ENCODE measurements around the gene CBARP.

GRCh38 chr19:1283917-1284292 is 46.1 kb upstream of the CBARP start:
- TF ChIP-seq, protein P1, sequence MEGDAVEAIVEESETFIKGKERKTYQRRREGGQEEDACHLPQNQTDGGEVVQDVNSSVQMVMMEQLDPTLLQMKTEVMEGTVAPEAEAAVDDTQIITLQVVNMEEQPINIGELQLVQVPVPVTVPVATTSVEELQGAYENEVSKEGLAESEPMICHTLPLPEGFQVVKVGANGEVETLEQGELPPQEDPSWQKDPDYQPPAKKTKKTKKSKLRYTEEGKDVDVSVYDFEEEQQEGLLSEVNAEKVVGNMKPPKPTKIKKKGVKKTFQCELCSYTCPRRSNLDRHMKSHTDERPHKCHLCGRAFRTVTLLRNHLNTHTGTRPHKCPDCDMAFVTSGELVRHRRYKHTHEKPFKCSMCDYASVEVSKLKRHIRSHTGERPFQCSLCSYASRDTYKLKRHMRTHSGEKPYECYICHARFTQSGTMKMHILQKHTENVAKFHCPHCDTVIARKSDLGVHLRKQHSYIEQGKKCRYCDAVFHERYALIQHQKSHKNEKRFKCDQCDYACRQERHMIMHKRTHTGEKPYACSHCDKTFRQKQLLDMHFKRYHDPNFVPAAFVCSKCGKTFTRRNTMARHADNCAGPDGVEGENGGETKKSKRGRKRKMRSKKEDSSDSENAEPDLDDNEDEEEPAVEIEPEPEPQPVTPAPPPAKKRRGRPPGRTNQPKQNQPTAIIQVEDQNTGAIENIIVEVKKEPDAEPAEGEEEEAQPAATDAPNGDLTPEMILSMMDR (IDR thresholded peaks at IDR 0.05) = no peak
- no peak for TF ChIP-seq EZH2 (IDR thresholded peaks at IDR 0.05)
